Measurements from ENCODE around the gene TOR1A.

- TF ChIP-seq CTCF (conservative IDR thresholded peaks at IDR 0.05; ENCODE audit: low read length): no peak
- TF ChIP-seq EZH2phosphoT487 (IDR thresholded peaks at IDR 0.05; ENCODE audit: borderline replicate concordance): no peak
These were observed 11.6 kb downstream of the TOR1A start for GRCh38 chr9:129812385-129812784.
